OCI-LY7 (cell line): ENCODE measurements around the gene ERBB2.

Experiments used
- CTCF ChIP-seq: fragments of 200-600 bp; sonication (generic); conservative IDR thresholded peaks from 2 replicates; pipeline ENCODE4 v1.5.1; 2014; ENCODE audit warnings: mild to moderate bottlenecking, antibody characterized with exemption, low read length, moderate library complexity, mixed read lengths
- EZH2phosphoT487 ChIP-seq: fragments of 200-600 bp; sonication (generic); IDR thresholded peaks from 2 replicates; pipeline ENCODE4 v1.6.1; 2018; ENCODE audit warnings: low read depth, borderline replicate concordance, mild to moderate bottlenecking, mixed run types, antibody characterized with exemption, low read length, moderate library complexity, mixed read lengths

- TF ChIP-seq EZH2phosphoT487 (no peak), CTCF (no peak)
Measured at GRCh38 chr17:39650121-39650579, 49.7 kb upstream of the ERBB2 start.
